K562 (cell line): Measurements from ENCODE around the gene ZNF391. TPM values are rescaled to one million over a fixed set of nuclear protein-coding genes. Genes with fewer than 3 reads are reported as not detected.
A peak's percentile ranks its signal among the peaks of the same experiment; 100 is the strongest.

Experiments used
- ATF7 ChIP-seq: fragments of 450-650 bp; IDR thresholded peaks from 2 replicates; pipeline ENCODE4 v1.7.1; 2014; ENCODE audit warnings: mild to moderate bottlenecking, moderate library complexity
- BACH1 ChIP-seq: fragments of 200-800 bp; sonication (Bioruptor generic); IDR thresholded peaks from 2 replicates; pipeline ENCODE4 v1.6.1; 2016; ENCODE audit warnings: missing genetic modification characterization, missing compliant biosample characterization
- CBX3 ChIP-seq, 2 experiments: IDR thresholded peaks; 1 replicate in 1 of 2; 2 replicates in 1 of 2; pipeline ENCODE4 v1.6.1; 2012; ENCODE audit warnings: inconsistent platforms in 2 of 2, low read length in 2 of 2, borderline replicate concordance in 1 of 2, control low read depth in 1 of 2
- CREB3L1 ChIP-seq: fragments of 450-650 bp; IDR thresholded peaks from 2 replicates; pipeline ENCODE4 v1.6.1; 2014; ENCODE audit warnings: low read depth, mild to moderate bottlenecking, moderate library complexity, borderline replicate concordance
- FOXA1 ChIP-seq: fragments of 450-650 bp; IDR thresholded peaks from 2 replicates; pipeline ENCODE4 v1.6.1; 2016; ENCODE audit warnings: mild to moderate bottlenecking, borderline replicate concordance
- HDAC6 ChIP-seq: IDR thresholded peaks from 2 replicates; pipeline ENCODE4 v1.6.1; 2012; ENCODE audit warnings: low read depth, mild to moderate bottlenecking, control low read depth, inconsistent platforms, low read length, moderate library complexity
- ILF3 ChIP-seq: fragments of 450-650 bp; IDR thresholded peaks from 2 replicates; pipeline ENCODE4 v1.6.1; 2018; ENCODE audit warnings: antibody characterized with exemption, mild to moderate bottlenecking, moderate library complexity, borderline replicate concordance
- IRF9 ChIP-seq: fragments of 450-650 bp; IDR thresholded peaks from 2 replicates; pipeline ENCODE4 v1.6.1; 2016; ENCODE audit warnings: missing biosample characterization, missing genetic modification characterization
- JUND ChIP-seq, 2 experiments: IDR thresholded peaks; 2 replicates in 1 of 2; 3 replicates in 1 of 2; pipeline ENCODE4 v1.6.1; 2011; ENCODE audit warnings: borderline replicate concordance in 2 of 2, low read depth in 2 of 2, low read length in 2 of 2, improper control_type of control experiment in 1 of 2, missing biosample characterization in 1 of 2, missing genetic modification characterization in 1 of 2, missing genetic modification reagents in 1 of 2
- KAT7 ChIP-seq: sonication (generic); formaldehyde crosslinking; IDR thresholded peaks from 2 replicates; pipeline ENCODE4 v1.8.0; 2022; ENCODE audit warnings: missing genetic modification reagents, mild to moderate bottlenecking, borderline replicate concordance
- KHSRP ChIP-seq: fragments of 450-650 bp; IDR thresholded peaks from 2 replicates; pipeline ENCODE4 v1.6.1; 2017
- MED1 ChIP-seq: sonication (generic); formaldehyde crosslinking; IDR thresholded peaks from 2 replicates; pipeline ENCODE4 v1.8.1; 2023; ENCODE audit warnings: missing genetic modification reagents, borderline replicate concordance
- NRF1 ChIP-seq, 2 experiments: fragments of 450-650 bp; IDR thresholded peaks in 1 of 2; conservative IDR thresholded peaks in 1 of 2; 2 replicates each; pipeline ENCODE4 v1.6.1; 2014; ENCODE audit warnings: mild to moderate bottlenecking in 2 of 2
- PHF8 ChIP-seq: fragments of 200-600 bp; sonication (generic); IDR thresholded peaks from 2 replicates; pipeline ENCODE4 v1.6.1; 2012; ENCODE audit warnings: mixed run types, mild to moderate bottlenecking, inconsistent platforms, low read length, moderate library complexity, borderline replicate concordance
- POLR2A ChIP-seq: fragments of 450-650 bp; conservative IDR thresholded peaks from 2 replicates; pipeline ENCODE4 v1.6.1; 2016
- POLR2B ChIP-seq: fragments of 450-650 bp; IDR thresholded peaks from 2 replicates; pipeline ENCODE4 v1.6.1; 2018; ENCODE audit warnings: low read depth; ENCODE audit not compliant: partially characterized antibody
- RHOXF2B ChIP-seq: fragments of 250-450 bp; sonication (Bioruptor Pico); conservative IDR thresholded peaks from 2 replicates; pipeline ENCODE4 v1.5.1; 2021
- SMAD1 ChIP-seq: fragments of 150-350 bp; IDR thresholded peaks from 2 replicates; pipeline ENCODE4 v1.6.1; 2014; ENCODE audit warnings: low read length, low read depth; ENCODE audit not compliant: partially characterized antibody
- SREBF1 ChIP-seq: fragments of 150-350 bp; IDR thresholded peaks from 2 replicates; pipeline ENCODE4 v1.6.1; 2014; ENCODE audit warnings: antibody characterized with exemption, low read depth, low read length, borderline replicate concordance
- TFAP4 ChIP-seq: sonication (generic); formaldehyde crosslinking; IDR thresholded peaks from 2 replicates; pipeline ENCODE4 v1.8.0; 2022; ENCODE audit warnings: missing genetic modification reagents, mild to moderate bottlenecking, moderate library complexity, borderline replicate concordance
- ZBTB7A ChIP-seq: IDR thresholded peaks from 2 replicates; pipeline ENCODE4 v1.6.1; 2011; ENCODE audit warnings: low read depth, mild to moderate bottlenecking, low read length, moderate library complexity, borderline replicate concordance; ENCODE audit not compliant: control insufficient read depth
- ZNF124 ChIP-seq: sonication (generic); formaldehyde crosslinking; IDR thresholded peaks from 2 replicates; pipeline ENCODE4 v1.8.1; 2022; ENCODE audit warnings: missing genetic modification reagents
- ZNF77 ChIP-seq: fragments of 250-450 bp; sonication (Bioruptor Pico); IDR thresholded peaks from 2 replicates; pipeline ENCODE4 v1.5.0; 2020
- polyA plus RNA-seq, 8 experiments: library from polyadenylated mRNA; depleted of rRNA in 4 of 8; stranded (reverse) in 5 of 8; unstranded in 3 of 8; fragments of >200 nt; fragmentation: Nextera tagmentation in 2 of 8; fragmentation: Illumina TruSeq in 1 of 8; extraction: Ambion mirVana in 2 of 8; extraction: Trizol in 1 of 8; gene quantifications; 2 replicates each; pipeline versions ENCODE4 v1.2.1 to v1.2.3, GENCODE V29; 2011 to 2014; ENCODE audit warnings: inconsistent platforms in 1 of 8, missing spikeins in 1 of 8
- total RNA-seq, 7 experiments: library from RNA; depleted of rRNA in 6 of 7; stranded (reverse); fragments of >200 nt in 6 of 7; fragmentation: Illumina TruSeq in 2 of 7; extraction: Trizol in 2 of 7; gene quantifications; 2 replicates each; pipeline versions ENCODE4 v1.2.1 to v1.2.3, GENCODE V29; 2011 to 2021; ENCODE audit warnings: low replicate concordance in 1 of 7

ZNF391 gene
- total and polyA plus RNA-seq, 9 of the 15 experiments (the other 6 are each of a cell fraction or from before 2014, with no cell fraction given), result 2.3 to 10.1 (median 5.8) TPM

- TF ChIP-seq ZBTB7A (peak; percentile 42; the same call in 1 of the 2 replicates), KAT7 (CRISPR knock-in tag) (0 out of 2 replicates have a peak, but pooled peaks have one; percentile 65), HDAC6 (no peak), ILF3 (0 out of 2 replicates have a peak, but pooled peaks have one; percentile 57), TFAP4 (CRISPR knock-in tag) (peak; percentile 78; the same call in 1 of the 2 replicates), ATF7 (peak; percentile 38), SREBF1 (0 out of 2 replicates have a peak, but pooled peaks have one; percentile 39), MED1 (no peak), POLR2B (peak; percentile 33), JUND (IDR thresholded peaks at IDR 0.05; ENCODE audit: borderline replicate concordance, low read depth, low read length) (peak; percentile 48), JUND (tag; IDR thresholded peaks at IDR 0.05; ENCODE audit: borderline replicate concordance, low read depth, low read length) (no peak), NRF1 (conservative IDR thresholded peaks at IDR 0.05 in 1 of 2, IDR thresholded peaks at IDR 0.05 in 1 of 2) (peak; percentile 64 to 69), BACH1 (no peak), PHF8 (peak; percentile 51; the same call in 1 of the 2 replicates), POLR2A (peak; percentile 62; the same call in 1 of the 2 replicates), FOXA1 (no peak), ZNF124 (CRISPR knock-in tag) (no peak), IRF9 (tag) (no peak), KHSRP (no peak), CREB3L1 (peak; percentile 71; the same call in 1 of the 2 replicates), ZNF77 (no peak), RHOXF2B (0 out of 2 replicates have a peak, but pooled peaks have one; percentile 22), CBX3 (IDR thresholded peaks at IDR 0.05; ENCODE audit: borderline replicate concordance in 1 of 2, low read length in 2 of 2) (0 out of 3 replicates have a peak, but pooled peaks of 1 of the 2 experiments have one; percentile 9), SMAD1 (peak; percentile 15)
These were observed 13.5 kb upstream of the ZNF391 start (continued) for GRCh38 chr6:27374824-27375612.
